T-helper 17 cell (primary cell): ENCODE measurements around the gene ARHGAP32. TPM values are rescaled to one million over a fixed set of nuclear protein-coding genes. Genes with fewer than 3 reads are reported as not detected.

ENCODE experiments used
- ATAC-seq: fragments of 150-1000 bp; cut with Tn5 transposase; 2 replicates; pipeline ENCODE4 v1.10.0; 2021; ENCODE audit warnings: mild to moderate bottlenecking, moderate library complexity
- DNase-seq, 3 donors: peaks; one replicate each; pipeline versions ENCODE4 v3.0.0 to v3.0.0-alpha.2; 2020 to 2021
- H3K9me3 ChIP-seq: one replicate; pipeline ENCODE4 v1.7.0; 2013; ENCODE audit warnings: low read length, mild to moderate bottlenecking; ENCODE audit not compliant: control insufficient read depth, poor library complexity, severe bottlenecking
- H3K27ac Mint-ChIP-seq: one replicate; pipeline ENCODE4 v1.8.0; 2022; ENCODE audit warnings: mild to moderate bottlenecking, moderate library complexity, mixed read lengths
- H3K27me3 Mint-ChIP-seq: one replicate; pipeline ENCODE4 v1.8.0; 2022; ENCODE audit warnings: mixed read lengths
- H3K36me3 Mint-ChIP-seq: one replicate; pipeline ENCODE4 v1.8.0; 2022; ENCODE audit warnings: low read depth, mixed read lengths
- H3K4me1 Mint-ChIP-seq: one replicate; pipeline ENCODE4 v1.8.0; 2022; ENCODE audit warnings: mild to moderate bottlenecking, mixed read lengths
- H3K4me3 Mint-ChIP-seq: one replicate; pipeline ENCODE4 v1.8.0; 2022; ENCODE audit warnings: mild to moderate bottlenecking, moderate library complexity, mixed read lengths
- total RNA-seq, 4 donors: library from RNA in 2 of 4; stranded (reverse) in 2 of 4; gene quantifications; one replicate each; pipeline ENCODE4 v1.2.3 and lab custom pipeline; 2022 to 2026

Gene ARHGAP32
- total RNA-seq, 2 donors from 2014 or later = 3.2 to 9.4 TPM

GRCh38 chr11:129075757-129076156 lies 116.4 kb downstream of the ARHGAP32 start:
- Mint-ChIP-seq H3K36me3 (peaks cover 3% of the 10 kb centered on the region), H3K27me3 (no peaks in the 10 kb centered on the region), H3K4me1 (no peaks in the 10 kb centered on the region), H3K4me3 (no peak overlapping the region), H3K27ac (no peak overlapping the region)
- H3K9me3 ChIP-seq = no peaks in the 10 kb centered on the region
- DNase-seq (no peak), ATAC-seq (no peak)

DNA sequence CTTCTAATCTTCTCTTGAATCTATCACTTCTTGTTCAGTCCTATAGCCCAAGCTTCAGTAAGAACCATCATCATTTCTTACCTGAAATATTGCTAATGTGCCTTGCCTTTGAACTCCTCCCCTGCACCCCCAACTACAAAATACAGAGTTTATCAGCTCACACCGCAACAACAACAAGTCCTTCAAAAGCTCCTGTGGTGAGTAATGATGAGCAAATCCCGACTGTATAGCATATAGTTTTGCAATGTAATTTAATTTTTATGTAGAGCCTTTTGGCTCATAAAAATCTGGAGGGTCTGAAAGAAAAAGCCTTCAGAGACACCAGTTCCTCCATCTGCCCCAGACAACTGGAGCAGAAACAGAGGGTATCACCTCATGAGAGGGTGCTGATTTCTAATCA lies 124.7 kb downstream of the ARHGAP32 start:
- no peak overlapping the region for H3K27ac Mint-ChIP-seq
- no peaks in the 10 kb centered on the region for H3K36me3 Mint-ChIP-seq
- DNase-seq = no peak
- no peak for ATAC-seq
- H3K4me3 Mint-ChIP-seq = no peak overlapping the region
- H3K4me1 Mint-ChIP-seq = no peaks in the 10 kb centered on the region
- no peaks in the 10 kb centered on the region for H3K27me3 Mint-ChIP-seq
- no peaks in the 10 kb centered on the region for H3K9me3 ChIP-seq

GRCh38 chr11:129066229-129066628 lies 125.9 kb downstream of the ARHGAP32 start:
- no peaks in the 10 kb centered on the region for H3K9me3 ChIP-seq
- no peak for ATAC-seq
- H3K4me1 Mint-ChIP-seq = no peaks in the 10 kb centered on the region
- no peaks in the 10 kb centered on the region for H3K36me3 Mint-ChIP-seq
- no peaks in the 10 kb centered on the region for H3K27me3 Mint-ChIP-seq
- H3K4me3 Mint-ChIP-seq = no peak overlapping the region
- no peak overlapping the region for H3K27ac Mint-ChIP-seq
- no peak for DNase-seq

DNA sequence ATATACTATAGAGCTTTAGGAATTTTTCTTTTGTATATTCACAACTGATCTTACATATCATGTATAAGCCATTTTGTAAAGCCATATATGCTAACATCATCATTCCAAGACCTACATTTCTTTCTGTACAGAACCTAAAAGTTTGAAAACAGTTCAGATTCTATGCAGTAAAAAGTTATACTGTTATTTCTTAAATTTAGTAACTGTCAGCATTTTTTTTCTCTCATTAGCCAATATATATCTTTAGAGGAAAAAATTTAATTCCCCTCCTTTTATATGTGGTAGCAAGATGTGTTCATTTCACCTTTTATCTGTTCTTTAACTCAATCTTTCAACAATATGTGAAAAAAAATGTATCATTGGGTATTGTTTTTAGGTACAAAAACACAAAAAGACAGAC lies 129.0 kb downstream of the ARHGAP32 start:
- H3K27me3 Mint-ChIP-seq = no peaks in the 10 kb centered on the region
- no peaks in the 10 kb centered on the region for H3K36me3 Mint-ChIP-seq
- no peaks in the 10 kb centered on the region for H3K4me1 Mint-ChIP-seq
- H3K4me3 Mint-ChIP-seq = no peak overlapping the region
- DNase-seq = no peak
- H3K27ac Mint-ChIP-seq = no peak overlapping the region
- ATAC-seq = no peak
- no peaks in the 10 kb centered on the region for H3K9me3 ChIP-seq

GRCh38 chr11:129061492-129062230 lies 130.5 kb downstream of the ARHGAP32 start:
- Mint-ChIP-seq H3K4me1 (no peaks in the 10 kb centered on the region), H3K27me3 (peaks cover 5% of the 10 kb centered on the region), H3K4me3 (no peak overlapping the region), H3K27ac (no peak overlapping the region), H3K36me3 (no peaks in the 10 kb centered on the region)
- H3K9me3 ChIP-seq = no peaks in the 10 kb centered on the region
- DNase-seq (no peak), ATAC-seq (no peak)

DNA sequence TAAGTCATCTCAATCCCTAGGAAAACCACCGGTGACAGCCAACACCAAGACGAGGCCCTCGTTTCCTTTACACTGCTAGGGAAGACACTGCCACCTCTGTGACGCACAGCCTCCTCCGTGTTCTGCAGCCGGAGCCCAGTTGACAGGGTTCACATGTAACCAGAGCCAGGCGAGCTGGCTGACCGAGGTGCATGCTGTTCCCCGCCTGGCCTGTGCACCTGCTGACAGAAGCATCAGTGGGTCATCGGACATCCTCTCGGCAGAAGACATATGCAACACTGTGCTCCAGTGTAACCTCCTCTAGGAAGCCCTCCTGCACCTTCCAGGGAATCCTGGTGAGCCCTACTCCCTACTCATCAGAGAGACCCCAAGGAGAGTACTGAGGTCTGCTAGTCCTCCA lies 135.2 kb downstream of the ARHGAP32 start:
- no peaks in the 10 kb centered on the region for H3K9me3 ChIP-seq
- Mint-ChIP-seq H3K27me3 (peaks cover 15% of the 10 kb centered on the region), H3K27ac (no peak overlapping the region), H3K36me3 (no peaks in the 10 kb centered on the region), H3K4me1 (no peaks in the 10 kb centered on the region), H3K4me3 (no peak overlapping the region)
- ATAC-seq = no peak
- no peak for DNase-seq

DNA sequence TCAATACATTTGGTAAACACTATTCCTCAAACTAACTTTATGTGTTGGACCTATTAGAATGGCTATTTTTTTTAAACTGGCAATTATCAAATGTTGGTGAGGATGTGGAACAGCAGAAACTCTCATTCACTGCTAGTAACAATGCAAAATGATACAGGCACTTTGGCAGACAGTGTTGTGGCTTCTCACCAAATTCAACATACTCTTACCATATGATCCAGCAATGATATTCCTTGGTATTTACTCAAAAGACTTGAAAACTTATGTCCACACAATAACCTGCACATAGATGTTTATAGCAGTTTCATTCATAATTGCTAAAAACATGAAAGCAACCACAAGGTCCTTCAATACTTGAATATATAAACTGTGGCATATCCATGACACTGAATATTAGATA lies 136.9 kb downstream of the ARHGAP32 start:
- DNase-seq (no peak), ATAC-seq (no peak)
- no peak overlapping the region for H3K4me3 Mint-ChIP-seq
- peaks cover 15% of the 10 kb centered on the region for H3K27me3 Mint-ChIP-seq
- no peaks in the 10 kb centered on the region for H3K4me1 Mint-ChIP-seq
- no peaks in the 10 kb centered on the region for H3K9me3 ChIP-seq
- H3K36me3 Mint-ChIP-seq = no peaks in the 10 kb centered on the region
- H3K27ac Mint-ChIP-seq = no peak overlapping the region

GRCh38 chr11:129048911-129049310 lies 143.2 kb downstream of the ARHGAP32 start:
- peaks cover 3% of the 10 kb centered on the region for H3K36me3 Mint-ChIP-seq
- H3K4me3 Mint-ChIP-seq = no peak overlapping the region
- ATAC-seq = no peak

GRCh38 chr11:129045150-129045549 lies 147.0 kb downstream of the ARHGAP32 start:
- ATAC-seq (no peak), DNase-seq (no peak)
- H3K9me3 ChIP-seq = no peaks in the 10 kb centered on the region
- H3K27me3 Mint-ChIP-seq = no peaks in the 10 kb centered on the region
- H3K36me3 Mint-ChIP-seq = peaks cover 3% of the 10 kb centered on the region
- no peak overlapping the region for H3K27ac Mint-ChIP-seq
- H3K4me1 Mint-ChIP-seq = no peaks in the 10 kb centered on the region
- H3K4me3 Mint-ChIP-seq = no peak overlapping the region

More at GRCh38 chr11:129048911-129049310, 143.2 kb downstream of the ARHGAP32 start:
- no peaks in the 10 kb centered on the region for H3K9me3 ChIP-seq
- no peak for DNase-seq
- Mint-ChIP-seq H3K27me3 (peaks cover 2% of the 10 kb centered on the region), H3K27ac (no peak overlapping the region), H3K4me1 (no peaks in the 10 kb centered on the region)

DNA sequence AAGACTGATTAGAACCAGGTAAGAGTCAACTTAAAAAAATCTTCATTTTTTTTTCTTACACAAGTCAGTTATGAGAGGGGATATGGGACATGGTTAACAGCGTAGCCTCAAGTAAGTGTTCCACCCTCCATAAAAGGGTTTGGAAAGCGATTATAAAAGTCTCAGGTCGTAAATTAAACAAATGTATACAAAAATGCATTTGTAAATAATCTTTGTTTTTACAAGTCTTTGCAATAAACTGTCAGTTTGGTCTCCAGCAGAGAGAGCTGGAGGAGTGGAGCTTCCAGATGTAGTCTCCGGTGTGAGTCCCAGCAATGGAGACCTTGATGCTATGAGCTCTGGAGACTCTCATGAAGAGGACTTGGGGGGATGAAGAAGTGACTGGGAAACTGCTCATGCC lies 149.6 kb downstream of the ARHGAP32 start:
- Mint-ChIP-seq H3K4me3 (no peak overlapping the region), H3K27me3 (no peaks in the 10 kb centered on the region), H3K27ac (no peak overlapping the region), H3K36me3 (no peaks in the 10 kb centered on the region), H3K4me1 (no peaks in the 10 kb centered on the region)
- H3K9me3 ChIP-seq = no peaks in the 10 kb centered on the region
- DNase-seq (no peak), ATAC-seq (no peak)

DNA sequence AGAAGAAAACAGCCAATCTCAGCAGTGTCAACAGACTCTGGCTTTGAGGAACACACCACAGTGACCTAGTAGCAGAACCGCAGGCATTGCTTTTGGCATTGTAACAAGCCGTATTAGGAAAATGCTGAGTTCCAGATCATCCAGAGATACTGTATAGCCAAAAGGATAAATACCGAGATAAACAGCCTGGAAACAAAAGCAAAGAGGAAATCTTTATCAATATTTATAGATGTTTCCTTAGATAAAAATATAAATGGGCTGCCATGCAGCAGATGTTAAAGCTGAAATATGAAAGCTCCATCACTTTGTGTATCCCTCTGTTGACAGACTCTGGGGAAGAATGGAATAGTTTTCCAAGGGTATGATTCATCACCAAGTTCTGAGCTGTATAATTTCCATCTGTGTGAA lies 150.5 kb downstream of the ARHGAP32 start:
- Mint-ChIP-seq H3K36me3 (no peaks in the 10 kb centered on the region), H3K4me1 (no peaks in the 10 kb centered on the region), H3K27me3 (no peaks in the 10 kb centered on the region), H3K4me3 (no peak overlapping the region), H3K27ac (no peak overlapping the region)
- DNase-seq = no peak
- no peak for ATAC-seq
- no peaks in the 10 kb centered on the region for H3K9me3 ChIP-seq

DNA sequence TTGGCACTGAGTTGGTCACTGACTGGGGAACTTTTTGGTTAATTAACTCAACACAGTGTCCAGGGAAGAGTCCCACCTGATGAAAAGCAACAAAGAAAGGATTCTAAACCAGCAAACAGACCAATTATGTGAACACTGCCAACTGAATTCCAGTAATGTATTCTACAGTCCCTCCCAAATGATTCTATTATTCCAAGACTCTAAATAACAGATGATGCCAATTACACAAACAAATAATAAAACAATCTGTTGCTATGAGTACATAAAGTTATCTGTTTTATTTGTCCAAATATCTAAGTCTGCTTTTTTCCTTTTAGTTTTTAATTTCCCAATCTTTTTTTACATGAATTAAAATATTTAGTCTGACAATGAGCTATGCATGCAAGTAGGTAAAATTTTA lies 151.2 kb downstream of the ARHGAP32 start:
- ATAC-seq (no peak), DNase-seq (no peak)
- H3K4me1 Mint-ChIP-seq = no peaks in the 10 kb centered on the region
- no peaks in the 10 kb centered on the region for H3K9me3 ChIP-seq
- H3K4me3 Mint-ChIP-seq = no peak overlapping the region
- no peaks in the 10 kb centered on the region for H3K36me3 Mint-ChIP-seq
- H3K27ac Mint-ChIP-seq = no peak overlapping the region
- H3K27me3 Mint-ChIP-seq = no peaks in the 10 kb centered on the region

DNA sequence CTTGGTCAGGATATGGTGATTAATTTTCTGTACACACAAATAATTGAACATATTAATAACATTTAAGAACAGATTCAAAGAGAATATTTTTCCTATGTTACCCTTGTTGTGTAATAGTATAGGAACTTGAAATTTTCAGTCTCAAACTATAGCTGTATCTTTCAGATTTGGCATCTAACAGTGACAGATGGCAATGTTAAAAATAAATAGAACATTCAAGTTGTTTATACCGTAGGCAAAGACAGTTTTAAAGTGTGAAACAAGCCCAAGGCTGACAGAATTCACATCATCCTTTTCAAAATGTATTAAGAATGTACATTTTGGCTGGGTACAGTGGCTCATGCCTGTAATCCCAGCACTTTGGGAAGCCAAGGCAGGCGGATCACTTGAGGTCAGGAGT lies 156.9 kb downstream of the ARHGAP32 start:
- Mint-ChIP-seq H3K4me3 (no peak overlapping the region), H3K36me3 (no peaks in the 10 kb centered on the region), H3K27ac (no peak overlapping the region), H3K27me3 (peaks cover 5% of the 10 kb centered on the region), H3K4me1 (no peaks in the 10 kb centered on the region)
- H3K9me3 ChIP-seq = no peaks in the 10 kb centered on the region
- ATAC-seq (no peak), DNase-seq (no peak)

- Mint-ChIP-seq H3K4me1 (no peaks in the 10 kb centered on the region), H3K27me3 (peaks cover 5% of the 10 kb centered on the region), H3K36me3 (no peaks in the 10 kb centered on the region), H3K27ac (no peak overlapping the region), H3K4me3 (no peak overlapping the region)
- no peaks in the 10 kb centered on the region for H3K9me3 ChIP-seq
- ATAC-seq = no peak
- DNase-seq = no peak
These were observed 158.1 kb downstream of the ARHGAP32 start for GRCh38 chr11:129034001-129034400.
